Mucosa of descending colon (tissue), 3 donors: Measurements from ENCODE around the gene SERAC1. TPM values are rescaled to one million over a fixed set of nuclear protein-coding genes. Genes with fewer than 3 reads are reported as not detected.
"Not testable (repeated sequence)": the region's sequence is repeated elsewhere in the genome, so short reads cannot be mapped to it uniquely, and the experiment has no call there.

Source experiments
- ATAC-seq: fragments of 200-7000 bp; cut with Tn5 transposase; one replicate; pipeline ENCODE4 v1.9.1; 2020; ENCODE audit warnings: mild to moderate bottlenecking, moderate library complexity
- DNase-seq, 3 donors: peaks; one replicate each; pipeline ENCODE4 v3.0.0-alpha.2; 2020
- H3K36me3 ChIP-seq: fragments of 200-600 bp; one replicate; pipeline ENCODE4 v1.8.0; 2021; ENCODE audit warnings: low read depth, mild to moderate bottlenecking
- H3K4me1 ChIP-seq: fragments of 200-600 bp; one replicate; pipeline ENCODE4 v1.8.0; 2021; ENCODE audit warnings: low read depth, mild to moderate bottlenecking
- H3K4me3 ChIP-seq: fragments of 200-600 bp; one replicate; pipeline ENCODE4 v1.8.0; 2021; ENCODE audit warnings: mild to moderate bottlenecking
- H3K9me3 ChIP-seq: fragments of 200-600 bp; one replicate; pipeline ENCODE4 v1.8.0; 2021; ENCODE audit warnings: mild to moderate bottlenecking
- intact Hi-C, 2 donors: fragments of 100-400 bp; cut with DNase I in 1 of 2; cut with micrococcal nuclease in 1 of 2; formaldehyde crosslinking; loops; one replicate each; pipeline versions ENCODE4 v1.11.0 to v1.11.1; 2022; cut with DNase I, micrococcal nuclease
- long read RNA-seq, 2 donors: library from polyadenylated mRNA; unstranded; transcript quantifications; one replicate each; pipeline ENCODE4 v2.0.0, GENCODE V29; 2019 to 2021
- total RNA-seq, 3 donors: library from RNA; stranded (reverse); fragmentation: NEBNext Ultra II Directional in 2 of 3; extraction: Animal tissue kit (Norgen Biotek cat#: 25700) in 2 of 3; gene quantifications; one replicate each; pipeline versions ENCODE4 v1.2.1 to v1.2.4, GENCODE V29; 2021 to 2023
- TF ChIP-seq, protein P1 (sequence below): fragments of 200-600 bp; IDR thresholded peaks from one replicate; pipeline ENCODE4 v1.8.0; 2022; ENCODE audit warnings: antibody characterized with exemption, mild to moderate bottlenecking
- donor health status: DM: no; HTN: no; CAD: no; lungs with moderate emphysema.
- donor health status: DM: no; HTN: no; CAD: no.
- donor health status: DM: no; HTN: yes; CAD: no.

The SERAC1 gene
- total RNA-seq = 10 to 100 TPM in 1 of 3 donors, 1 to 10 TPM in 2; 5.8 to 12.2 (median 8.0) TPM
- long read RNA-seq, donor 1, transcript SERAC1-202 (17 exons, 3,940 nt) = major isoform, 11 of 19 reads
- long read RNA-seq, donor 1, partial matches to known transcripts = 2 of 19 reads
- long read RNA-seq, donor 1, other reads (novel, unspliced or antisense) = 5 of 19 reads
- long read RNA-seq, donor 2, partial matches to known transcripts = 0 of 3 reads
- long read RNA-seq, donor 2, other reads (novel, unspliced or antisense) = 0 of 3 reads

DNA sequence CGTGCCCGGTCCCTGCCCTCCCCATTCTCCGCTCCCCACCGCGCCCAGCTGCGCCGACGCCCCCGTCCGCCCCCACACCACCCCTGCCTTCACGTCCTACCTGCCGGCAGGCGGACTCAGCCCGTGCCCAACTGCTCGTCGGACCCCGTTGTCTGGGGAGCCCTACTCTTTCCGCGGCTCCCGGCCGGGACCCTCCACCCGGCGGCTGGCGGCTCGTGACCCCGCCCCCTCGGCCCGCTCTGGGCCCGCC, at the start of gene SERAC1:
Gene SERAC1, minus strand, starts transcription at position 223 of the 250 bp plus-strand sequence. CDS start 9,899 bp downstream, outside the sequence.
- H3K4me1 ChIP-seq = peaks cover 4% of the 10 kb centered on the region
- TF ChIP-seq, protein P1, sequence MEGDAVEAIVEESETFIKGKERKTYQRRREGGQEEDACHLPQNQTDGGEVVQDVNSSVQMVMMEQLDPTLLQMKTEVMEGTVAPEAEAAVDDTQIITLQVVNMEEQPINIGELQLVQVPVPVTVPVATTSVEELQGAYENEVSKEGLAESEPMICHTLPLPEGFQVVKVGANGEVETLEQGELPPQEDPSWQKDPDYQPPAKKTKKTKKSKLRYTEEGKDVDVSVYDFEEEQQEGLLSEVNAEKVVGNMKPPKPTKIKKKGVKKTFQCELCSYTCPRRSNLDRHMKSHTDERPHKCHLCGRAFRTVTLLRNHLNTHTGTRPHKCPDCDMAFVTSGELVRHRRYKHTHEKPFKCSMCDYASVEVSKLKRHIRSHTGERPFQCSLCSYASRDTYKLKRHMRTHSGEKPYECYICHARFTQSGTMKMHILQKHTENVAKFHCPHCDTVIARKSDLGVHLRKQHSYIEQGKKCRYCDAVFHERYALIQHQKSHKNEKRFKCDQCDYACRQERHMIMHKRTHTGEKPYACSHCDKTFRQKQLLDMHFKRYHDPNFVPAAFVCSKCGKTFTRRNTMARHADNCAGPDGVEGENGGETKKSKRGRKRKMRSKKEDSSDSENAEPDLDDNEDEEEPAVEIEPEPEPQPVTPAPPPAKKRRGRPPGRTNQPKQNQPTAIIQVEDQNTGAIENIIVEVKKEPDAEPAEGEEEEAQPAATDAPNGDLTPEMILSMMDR = no peak
- peak within 1 kb of the TSS; percentile 70 for H3K4me3 ChIP-seq
- no peaks in the 10 kb centered on the region for H3K9me3 ChIP-seq
- intact Hi-C loops = no loop called here
- ATAC-seq = peak; percentile 79
- DNase-seq = no peak
- no peaks in the 10 kb centered on the region for H3K36me3 ChIP-seq

DNA sequence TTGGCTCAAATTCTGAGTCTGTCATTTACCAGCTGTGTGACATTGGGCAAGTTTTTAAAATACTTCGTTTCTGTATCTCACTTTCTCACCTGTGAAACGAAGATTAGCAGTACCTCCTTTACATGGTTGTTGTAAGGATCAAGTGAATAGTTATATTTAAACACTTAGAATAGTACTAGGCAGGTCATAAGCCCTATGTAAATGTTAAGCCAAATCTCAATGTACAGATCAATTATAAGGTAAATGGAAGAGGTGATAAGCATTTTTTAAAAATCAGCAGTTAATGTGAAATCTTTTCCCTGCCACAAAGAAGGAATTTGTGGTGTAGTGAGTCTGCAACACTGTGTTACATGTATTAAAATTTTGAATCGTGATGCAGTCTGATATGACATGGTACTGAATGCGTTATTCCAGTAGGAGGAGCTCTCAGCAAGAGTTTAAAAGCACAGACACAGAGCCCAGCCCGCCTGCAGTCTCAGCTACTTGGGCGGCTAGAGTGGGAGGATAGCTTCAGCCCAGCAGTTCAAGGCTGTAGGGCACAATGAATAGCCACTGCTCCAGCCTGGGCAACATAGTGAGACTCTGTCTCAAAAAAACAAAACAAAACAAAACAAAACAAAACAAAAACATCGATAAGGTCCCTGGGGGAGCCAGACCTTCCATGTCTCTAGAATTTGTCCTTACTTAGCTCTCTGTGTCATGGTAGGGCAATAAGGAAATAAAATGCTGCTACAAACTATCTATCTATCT, 46.0 kb upstream of the SERAC1 start:
- intact Hi-C loops = no loop called here
- peak; percentile 98 for ATAC-seq
- no peak overlapping the region for H3K4me3 ChIP-seq

DNA sequence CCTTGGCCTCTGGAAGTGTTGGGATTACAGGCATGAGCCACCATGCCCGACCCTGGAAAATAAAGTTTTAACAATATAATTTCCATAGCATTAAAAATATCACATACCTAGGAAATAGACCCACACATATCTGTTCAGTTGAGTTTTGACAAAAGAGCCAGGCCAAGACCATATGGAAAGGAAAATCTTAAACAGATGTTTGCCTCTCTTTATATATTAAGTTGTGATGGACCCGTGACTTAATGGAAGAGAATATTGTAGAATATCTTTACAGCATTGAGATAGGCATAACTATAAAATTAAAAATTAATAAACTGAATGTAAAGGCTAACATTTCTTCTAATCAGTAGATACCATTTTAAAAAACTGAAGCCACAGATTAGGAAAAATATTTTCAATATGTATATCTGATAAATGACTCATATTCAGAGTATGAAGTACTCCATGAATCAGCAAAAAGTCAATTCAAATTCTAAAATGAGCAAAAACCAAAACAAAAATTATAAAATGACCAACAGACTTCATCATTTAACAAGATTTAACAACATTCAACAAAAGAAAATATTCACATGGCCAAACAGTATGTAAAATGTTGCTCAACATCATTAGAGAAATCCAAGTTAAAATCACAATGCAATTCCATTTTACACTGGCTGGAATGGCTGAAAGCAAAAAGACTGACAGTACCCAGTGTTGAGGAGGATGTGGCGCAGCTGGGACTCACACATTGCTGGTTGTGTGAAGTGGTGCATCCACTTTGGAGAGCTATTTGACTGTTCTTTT, 43.4 kb upstream of the SERAC1 start:
- Histone ChIP-seq H3K9me3 (no peaks in the 10 kb centered on the region), H3K4me3 (no peak overlapping the region), H3K4me1 (no peaks in the 10 kb centered on the region), H3K36me3 (no peaks in the 10 kb centered on the region)
- ATAC-seq (no peak), DNase-seq (no peak)
- intact Hi-C loops = no loop called here
- TF ChIP-seq, protein P1 = no peak

More for the DNA sequence above, 46.0 kb upstream of the SERAC1 start:
- Histone ChIP-seq H3K36me3 (no peaks in the 10 kb centered on the region), H3K4me1 (no peaks in the 10 kb centered on the region), H3K9me3 (no peaks in the 10 kb centered on the region)
- TF ChIP-seq, protein P1 = peak; percentile 60
- DNase-seq = peak in 2 of 3 donors; percentile 66 to 81

DNA sequence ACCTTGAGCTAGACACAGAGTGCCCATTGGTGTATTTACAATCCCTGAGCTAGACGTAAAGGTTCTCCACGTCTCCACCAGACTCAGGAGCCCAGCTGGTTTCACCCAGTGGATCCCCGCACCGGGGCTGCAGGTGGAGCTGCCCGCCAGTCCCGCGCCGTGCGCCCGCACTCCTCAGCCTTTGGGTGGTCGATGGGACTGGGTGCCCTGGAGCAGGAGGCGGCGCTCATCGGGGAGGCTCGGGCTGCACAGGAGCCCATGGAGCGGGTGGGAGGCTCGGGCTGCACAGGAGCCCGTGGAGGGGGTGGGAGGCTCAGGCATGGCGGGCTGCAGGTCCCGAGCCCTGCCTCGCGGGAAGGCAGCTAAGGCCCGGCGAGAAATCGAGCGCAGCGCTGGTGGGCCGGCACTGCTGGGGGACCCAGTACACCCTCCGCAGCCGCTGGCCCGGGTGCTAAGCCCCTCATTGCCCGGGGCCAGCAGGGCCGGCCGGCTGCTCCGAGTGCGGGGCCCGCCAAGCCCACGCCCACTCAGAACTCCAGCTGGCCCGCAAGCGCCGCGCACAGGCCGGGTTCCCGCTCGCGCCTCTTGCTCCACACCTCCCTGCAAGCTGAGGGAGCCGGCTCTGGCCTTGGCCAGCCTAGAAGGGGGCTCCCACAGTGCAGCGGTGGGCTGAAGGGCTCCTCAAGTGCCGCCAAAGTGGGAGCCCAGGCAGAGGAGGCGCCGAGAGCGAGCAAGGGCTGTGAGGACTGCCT, 41.7 kb upstream of the SERAC1 start:
- H3K4me1 ChIP-seq, H3K4me3 ChIP-seq, DNase-seq, ATAC-seq, H3K9me3 ChIP-seq, intact Hi-C loops, H3K36me3 ChIP-seq: not testable (repeated sequence)

DNA sequence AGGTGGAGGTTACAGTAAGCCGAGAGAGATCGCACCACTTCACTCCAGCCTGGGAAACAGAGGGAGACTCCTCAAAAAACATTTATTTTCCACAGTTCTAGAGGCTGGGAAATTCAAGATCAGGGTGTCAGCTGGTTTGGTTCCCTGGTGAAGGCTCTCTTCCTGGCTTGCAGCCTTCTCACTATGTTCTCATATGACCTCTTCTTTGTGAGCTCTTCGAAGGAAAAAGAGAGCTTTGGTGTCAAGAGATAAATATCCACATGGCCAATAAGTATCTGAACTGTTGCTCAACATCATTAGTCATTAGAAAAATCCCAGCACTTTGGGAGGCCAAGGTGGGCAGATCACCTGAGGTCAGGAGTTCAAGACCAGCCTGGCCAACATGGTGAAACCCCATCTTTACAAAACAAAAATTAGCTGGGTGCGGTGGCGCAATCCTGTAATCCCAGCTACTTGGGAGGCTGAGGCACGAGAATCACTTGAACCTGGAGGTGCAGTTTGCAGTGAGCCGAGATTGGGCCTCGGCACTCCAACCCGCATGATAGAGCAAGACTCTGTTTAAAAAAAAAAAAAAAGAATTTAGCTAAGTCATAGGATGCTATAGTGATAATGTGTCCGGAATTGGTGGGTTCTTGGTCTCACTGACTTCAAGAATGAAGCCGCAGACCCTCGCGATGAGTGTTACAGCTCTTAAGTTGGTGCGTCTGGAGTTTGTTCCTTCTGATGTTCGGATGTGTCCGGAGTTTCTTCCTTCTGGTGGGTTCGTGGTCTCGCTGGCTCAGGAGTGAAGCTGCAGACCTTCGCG, 40.4 kb upstream of the SERAC1 start:
- H3K4me1 ChIP-seq, ATAC-seq, H3K4me3 ChIP-seq, DNase-seq, H3K36me3 ChIP-seq, H3K9me3 ChIP-seq, intact Hi-C loops: not testable (repeated sequence)

DNA sequence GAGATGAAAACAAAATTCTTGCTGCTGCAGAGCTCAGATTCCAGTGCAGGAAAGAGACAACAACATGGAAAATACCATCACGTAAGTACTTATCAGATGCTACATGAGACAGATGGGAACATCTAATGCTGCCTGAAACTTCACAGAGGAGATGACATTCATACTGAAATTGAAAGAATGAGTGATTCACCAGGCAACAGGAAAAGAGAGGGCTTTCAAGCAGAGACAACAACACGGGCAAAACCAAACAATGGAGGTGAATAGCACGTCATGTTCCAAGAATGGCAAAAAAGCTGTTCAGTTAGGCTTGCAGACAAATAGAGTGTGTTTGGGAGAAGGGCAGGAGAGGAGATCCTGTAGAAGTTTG, 39.3 kb upstream of the SERAC1 start:
- H3K36me3 ChIP-seq = no peaks in the 10 kb centered on the region
- no peak overlapping the region for H3K4me3 ChIP-seq
- TF ChIP-seq, protein P1 = no peak
- no peaks in the 10 kb centered on the region for H3K9me3 ChIP-seq
- ATAC-seq (no peak), DNase-seq (no peak)
- no peaks in the 10 kb centered on the region for H3K4me1 ChIP-seq
- intact Hi-C loops = no loop called here
